ENCODE results near the gene SSBP3.

DNA sequence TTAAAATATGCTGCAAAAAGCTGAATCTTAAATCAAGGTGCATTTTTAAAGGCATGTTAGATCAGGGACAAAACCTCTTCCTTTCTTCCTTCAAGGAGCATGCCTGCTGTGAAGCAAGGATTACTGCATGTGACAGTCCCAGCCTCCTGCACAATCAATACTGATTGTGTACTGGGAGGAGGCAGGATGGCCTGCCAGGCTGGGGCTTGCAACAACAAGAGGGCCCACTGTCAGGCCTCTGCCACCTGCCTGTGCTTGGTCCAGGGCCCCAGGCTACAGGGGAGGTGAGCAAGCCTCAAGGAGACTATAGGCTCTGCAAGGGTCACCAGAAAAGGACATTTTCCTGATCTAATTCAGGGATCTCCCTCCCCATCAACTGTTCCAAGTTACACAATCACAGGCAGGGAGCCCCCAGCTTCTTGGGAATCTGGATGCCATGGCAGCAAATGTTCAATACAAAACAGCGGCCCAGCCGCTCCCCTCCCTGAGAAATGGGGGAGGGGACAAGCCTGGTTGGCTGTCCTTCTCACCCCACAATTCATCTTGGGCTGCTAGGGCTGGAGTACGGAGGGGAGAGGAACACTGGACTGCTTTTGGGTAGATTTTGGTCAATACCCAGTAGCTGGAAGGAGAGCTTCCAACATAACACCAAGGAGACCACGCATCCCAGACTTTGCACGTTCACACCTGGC lies 76.7 kb downstream of the SSBP3 start:
- TF ChIP-seq, protein P1, sequence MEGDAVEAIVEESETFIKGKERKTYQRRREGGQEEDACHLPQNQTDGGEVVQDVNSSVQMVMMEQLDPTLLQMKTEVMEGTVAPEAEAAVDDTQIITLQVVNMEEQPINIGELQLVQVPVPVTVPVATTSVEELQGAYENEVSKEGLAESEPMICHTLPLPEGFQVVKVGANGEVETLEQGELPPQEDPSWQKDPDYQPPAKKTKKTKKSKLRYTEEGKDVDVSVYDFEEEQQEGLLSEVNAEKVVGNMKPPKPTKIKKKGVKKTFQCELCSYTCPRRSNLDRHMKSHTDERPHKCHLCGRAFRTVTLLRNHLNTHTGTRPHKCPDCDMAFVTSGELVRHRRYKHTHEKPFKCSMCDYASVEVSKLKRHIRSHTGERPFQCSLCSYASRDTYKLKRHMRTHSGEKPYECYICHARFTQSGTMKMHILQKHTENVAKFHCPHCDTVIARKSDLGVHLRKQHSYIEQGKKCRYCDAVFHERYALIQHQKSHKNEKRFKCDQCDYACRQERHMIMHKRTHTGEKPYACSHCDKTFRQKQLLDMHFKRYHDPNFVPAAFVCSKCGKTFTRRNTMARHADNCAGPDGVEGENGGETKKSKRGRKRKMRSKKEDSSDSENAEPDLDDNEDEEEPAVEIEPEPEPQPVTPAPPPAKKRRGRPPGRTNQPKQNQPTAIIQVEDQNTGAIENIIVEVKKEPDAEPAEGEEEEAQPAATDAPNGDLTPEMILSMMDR (IDR thresholded peaks at IDR 0.05 in 2 of 3, conservative IDR thresholded peaks at IDR 0.05 in 1 of 3; ENCODE audit: borderline replicate concordance in 1 of 3, insufficient read depth in 1 of 3, low read depth in 2 of 3, low read length in 2 of 3), result no peak
- TF ChIP-seq, protein P2, sequence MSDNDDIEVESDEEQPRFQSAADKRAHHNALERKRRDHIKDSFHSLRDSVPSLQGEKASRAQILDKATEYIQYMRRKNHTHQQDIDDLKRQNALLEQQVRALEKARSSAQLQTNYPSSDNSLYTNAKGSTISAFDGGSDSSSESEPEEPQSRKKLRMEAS (IDR thresholded peaks at IDR 0.05), result no peak
- no peak for TF ChIP-seq POLR2A (IDR thresholded peaks at IDR 0.05; ENCODE audit: borderline replicate concordance, extremely low read depth, insufficient read depth, insufficient read length)
- no peak for TF ChIP-seq POLR2AphosphoS5 (IDR thresholded peaks at IDR 0.05; ENCODE audit: low read depth, low read length)
- no peak for TF ChIP-seq JUND (IDR thresholded peaks at IDR 0.05)
- no peak for TF ChIP-seq RAD21 (IDR thresholded peaks at IDR 0.05; ENCODE audit: low read depth)
- no peak for TF ChIP-seq ZFX (IDR thresholded peaks at IDR 0.05)
